CD4-positive, alpha-beta T cell treated with Interleukin-15 for 4 hours (primary cell): ENCODE results near the gene VMP1.
A peak's percentile ranks its signal among the peaks of the same experiment; 100 is the strongest.
"Not testable (repeated sequence)": the region's sequence is repeated elsewhere in the genome, so short reads cannot be mapped to it uniquely, and the experiment has no call there.

Experiments used
- DNase-seq: peaks from one replicate; pipeline ENCODE4 v3.0.0-alpha.2; 2020; ENCODE audit warnings: low spot score

VMP1 gene

GRCh38 chr17:59755069-59755468 lies 47.6 kb downstream of the VMP1 start:
- DNase-seq, result not testable (repeated sequence)

- no peak for DNase-seq
These were observed 48.9 kb downstream of the VMP1 start for GRCh38 chr17:59756236-59756818.

- DNase-seq, result no peak
These were observed 49.6 kb downstream of the VMP1 start for GRCh38 chr17:59757043-59757442.

- no peak for DNase-seq
These were observed 50.0 kb downstream of the VMP1 start for GRCh38 chr17:59757470-59757869.

- no peak for DNase-seq
These were observed 50.5 kb downstream of the VMP1 start for GRCh38 chr17:59757881-59758385.

- DNase-seq, result not testable (repeated sequence)
These were observed 51.7 kb downstream of the VMP1 start for GRCh38 chr17:59758998-59759651.

- DNase-seq, result no peak
These were observed 52.7 kb downstream of the VMP1 start for GRCh38 chr17:59760160-59760559.

- no peak for DNase-seq
These were observed 54.1 kb downstream of the VMP1 start for GRCh38 chr17:59761385-59762048.

GRCh38 chr17:59762049-59762823 lies 54.8 kb downstream of the VMP1 start:
- DNase-seq, result peak; percentile 48

GRCh38 chr17:59762824-59763374 lies 55.4 kb downstream of the VMP1 start:
- DNase-seq, result no peak

GRCh38 chr17:59763861-59764260 lies 56.4 kb downstream of the VMP1 start:
- DNase-seq, result no peak

GRCh38 chr17:59764292-59764741 lies 56.9 kb downstream of the VMP1 start:
- no peak for DNase-seq

- DNase-seq, result no peak
These were observed 57.6 kb downstream of the VMP1 start for GRCh38 chr17:59765038-59765437.

GRCh38 chr17:59766491-59766890 lies 59.0 kb downstream of the VMP1 start:
- no peak for DNase-seq

GRCh38 chr17:59767176-59767575 lies 59.7 kb downstream of the VMP1 start:
- DNase-seq, result no peak

GRCh38 chr17:59769887-59770286 lies 62.4 kb downstream of the VMP1 start:
- DNase-seq, result no peak

GRCh38 chr17:59771093-59771492 lies 63.6 kb downstream of the VMP1 start:
- DNase-seq, result no peak

GRCh38 chr17:59775786-59776350 lies 68.4 kb downstream of the VMP1 start:
- DNase-seq, result no peak

- no peak for DNase-seq
These were observed 69.1 kb downstream of the VMP1 start for GRCh38 chr17:59776577-59776976.

GRCh38 chr17:59777033-59777432 lies 69.6 kb downstream of the VMP1 start:
- no peak for DNase-seq

- DNase-seq, result no peak
These were observed 71.5 kb downstream of the VMP1 start for GRCh38 chr17:59778996-59779395.

GRCh38 chr17:59779521-59779920 lies 72.1 kb downstream of the VMP1 start:
- DNase-seq, result no peak
